HPDE6-E6E7 (cell line): Measurements from ENCODE around the gene TUFT1.

Experiments used
- DNase-seq: peaks from one replicate; pipeline ENCODE4 v3.0.0; 2011; ENCODE audit warnings: missing footprints; ENCODE audit errors: extremely low spot score

The TUFT1 gene

GRCh38 chr1:151537112-151537511 lies 3.0 kb upstream of the TUFT1 start:
- peak; percentile 92 for DNase-seq

GRCh38 chr1:151539321-151540020 lies 638 bp upstream of the TUFT1 start:
- peak; percentile 92 for DNase-seq

- no peak for DNase-seq
Observed at GRCh38 chr1:151540982-151541377, 871 bp downstream of the TUFT1 start.

- no peak for DNase-seq
Observed at GRCh38 chr1:151541752-151542151, 1.6 kb downstream of the TUFT1 start.

- no peak for DNase-seq
Observed at GRCh38 chr1:151542710-151543129, 2.6 kb downstream of the TUFT1 start.

GRCh38 chr1:151545542-151545941 lies 5.4 kb downstream of the TUFT1 start:
- no peak for DNase-seq

GRCh38 chr1:151546011-151546925 lies 6.2 kb downstream of the TUFT1 start:
- DNase-seq, result no peak

- peak; percentile 74 for DNase-seq
Observed at GRCh38 chr1:151547119-151547899, 7.2 kb downstream of the TUFT1 start.

- no peak for DNase-seq
Observed at GRCh38 chr1:151547900-151548230, 7.8 kb downstream of the TUFT1 start.

- DNase-seq, result no peak
Observed at GRCh38 chr1:151549199-151549598, 9.1 kb downstream of the TUFT1 start.

- no peak for DNase-seq
Observed at GRCh38 chr1:151553659-151554058, 13.6 kb downstream of the TUFT1 start.

- no peak for DNase-seq
Observed at GRCh38 chr1:151556052-151556451, 15.9 kb downstream of the TUFT1 start.

GRCh38 chr1:151562661-151563060 lies 22.6 kb downstream of the TUFT1 start:
- no peak for DNase-seq

GRCh38 chr1:151563376-151563775 lies 23.3 kb downstream of the TUFT1 start:
- DNase-seq, result no peak

- DNase-seq, result no peak
Observed at GRCh38 chr1:151565502-151566189, 25.5 kb downstream of the TUFT1 start.

GRCh38 chr1:151568626-151569088 lies 28.5 kb downstream of the TUFT1 start:
- no peak for DNase-seq

- no peak for DNase-seq
Observed at GRCh38 chr1:151570819-151571218, 30.7 kb downstream of the TUFT1 start.

- peak; percentile 71 for DNase-seq
Observed at GRCh38 chr1:151574575-151575529, 34.7 kb downstream of the TUFT1 start.

GRCh38 chr1:151577173-151577572 lies 37.1 kb downstream of the TUFT1 start:
- no peak for DNase-seq

- no peak for DNase-seq
Observed at GRCh38 chr1:151578941-151579340, 38.8 kb downstream of the TUFT1 start.
